GM21529 (cell line): ENCODE data around the gene VOPP1.

Experiments
- ATAC-seq: cut with Tn5 transposase; IDR thresholded peaks from one replicate; pipeline ENCODE4 v1.9.1; 2021; ENCODE audit not compliant: unreplicated experiment

The VOPP1 gene

GRCh38 chr7:55533050-55533728 lies 39.1 kb downstream of the VOPP1 start:
- ATAC-seq, result peak; percentile 54

GRCh38 chr7:55532150-55532917 lies 40.0 kb downstream of the VOPP1 start:
- ATAC-seq, result peak; percentile 11

GRCh38 chr7:55531536-55531935 lies 40.8 kb downstream of the VOPP1 start:
- ATAC-seq, result no peak

- ATAC-seq, result no peak
These were observed 45.0 kb downstream of the VOPP1 start for GRCh38 chr7:55527307-55527706.

GRCh38 chr7:55526770-55527169 lies 45.5 kb downstream of the VOPP1 start:
- ATAC-seq, result peak; percentile 66

GRCh38 chr7:55526329-55526728 lies 46.0 kb downstream of the VOPP1 start:
- no peak for ATAC-seq

- no peak for ATAC-seq
These were observed 47.6 kb downstream of the VOPP1 start for GRCh38 chr7:55524558-55525310.

GRCh38 chr7:55523366-55523765 lies 48.9 kb downstream of the VOPP1 start:
- no peak for ATAC-seq

- ATAC-seq, result no peak
These were observed 50.1 kb downstream of the VOPP1 start for GRCh38 chr7:55521917-55522902.

- ATAC-seq, result no peak
These were observed 50.8 kb downstream of the VOPP1 start for GRCh38 chr7:55521512-55521911.

GRCh38 chr7:55520426-55521140 lies 51.7 kb downstream of the VOPP1 start:
- ATAC-seq, result no peak

- ATAC-seq, result no peak
These were observed 53.5 kb downstream of the VOPP1 start for GRCh38 chr7:55518836-55519235.

- no peak for ATAC-seq
These were observed 54.2 kb downstream of the VOPP1 start for GRCh38 chr7:55517936-55518689.

GRCh38 chr7:55517191-55517633 lies 55.1 kb downstream of the VOPP1 start:
- ATAC-seq, result peak; percentile 68

- no peak for ATAC-seq
These were observed 55.9 kb downstream of the VOPP1 start for GRCh38 chr7:55516409-55516808.

GRCh38 chr7:55515569-55516279 lies 56.6 kb downstream of the VOPP1 start:
- ATAC-seq, result peak; percentile 44

- no peak for ATAC-seq
These were observed 57.6 kb downstream of the VOPP1 start for GRCh38 chr7:55514546-55515265.

GRCh38 chr7:55513868-55514267 lies 58.4 kb downstream of the VOPP1 start:
- peak; percentile 17 for ATAC-seq
